Measurements from ENCODE around the gene EPSTI1.
A peak's percentile ranks its signal among the peaks of the same experiment; 100 is the strongest.

Gene EPSTI1

DNA sequence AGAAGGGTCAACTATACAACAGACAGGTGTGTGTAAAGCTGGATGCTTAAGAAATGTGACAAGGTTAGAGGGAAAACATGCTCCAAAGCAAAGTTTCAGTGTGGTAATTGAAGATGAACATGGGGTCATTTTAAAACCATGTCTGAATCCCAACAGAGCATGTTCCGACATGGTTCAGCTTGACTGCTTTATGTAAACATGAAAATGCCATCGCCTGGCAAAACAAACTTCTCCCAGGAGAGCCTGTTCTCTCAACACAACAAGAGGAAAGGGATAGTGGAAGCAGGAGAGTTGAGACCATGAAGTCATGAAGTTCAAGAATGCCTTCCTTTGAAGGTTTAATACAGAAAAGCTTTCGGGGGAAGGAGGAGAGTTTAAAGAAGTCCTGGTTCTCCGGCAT lies 85.8 kb downstream of the EPSTI1 start:
- DNase-seq (ENCODE audit: extremely low spot score, insufficient read length, low read depth) (no peak), FAIRE-seq (no peak)

- FAIRE-seq (no peak), DNase-seq (ENCODE audit: extremely low spot score, insufficient read length, low read depth) (no peak)
Observed at GRCh38 chr13:42905579-42905978, 86.5 kb downstream of the EPSTI1 start.

GRCh38 chr13:42899266-42899665 lies 92.8 kb downstream of the EPSTI1 start:
- FAIRE-seq = peak; percentile 54
- no peak for DNase-seq (ENCODE audit: extremely low spot score, insufficient read length, low read depth)

DNA sequence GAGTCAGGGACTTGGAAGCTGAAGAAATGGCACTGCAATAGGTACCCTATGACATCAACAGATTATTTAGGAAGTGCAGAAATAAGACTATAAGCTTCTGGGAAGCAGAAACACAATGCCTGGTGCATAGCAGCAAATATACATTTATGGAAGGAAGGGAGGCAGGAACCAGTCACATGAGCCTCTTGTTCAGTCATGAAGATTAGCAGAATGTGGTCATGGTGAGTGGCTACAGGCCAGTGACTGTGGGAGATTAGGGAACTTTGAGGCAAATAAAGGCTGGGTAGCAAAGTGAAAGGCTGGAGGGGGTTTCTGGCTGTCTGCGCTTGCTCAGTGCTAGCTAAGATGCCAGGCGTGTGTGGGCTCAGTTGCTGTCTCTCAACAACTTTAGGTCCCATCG lies 96.3 kb downstream of the EPSTI1 start:
- FAIRE-seq = no peak
- DNase-seq (ENCODE audit: extremely low spot score, insufficient read length, low read depth) = no peak

GRCh38 chr13:42894765-42895243 lies 97.2 kb downstream of the EPSTI1 start:
- DNase-seq (ENCODE audit: extremely low spot score, insufficient read length, low read depth) (no peak), FAIRE-seq (no peak)

- no peak for FAIRE-seq
- no peak for DNase-seq (ENCODE audit: extremely low spot score, insufficient read length, low read depth)
Observed at GRCh38 chr13:42893214-42893671, 98.8 kb downstream of the EPSTI1 start.

GRCh38 chr13:42892760-42893159 lies 99.3 kb downstream of the EPSTI1 start:
- DNase-seq (ENCODE audit: extremely low spot score, insufficient read length, low read depth) (no peak), FAIRE-seq (no peak)

DNA sequence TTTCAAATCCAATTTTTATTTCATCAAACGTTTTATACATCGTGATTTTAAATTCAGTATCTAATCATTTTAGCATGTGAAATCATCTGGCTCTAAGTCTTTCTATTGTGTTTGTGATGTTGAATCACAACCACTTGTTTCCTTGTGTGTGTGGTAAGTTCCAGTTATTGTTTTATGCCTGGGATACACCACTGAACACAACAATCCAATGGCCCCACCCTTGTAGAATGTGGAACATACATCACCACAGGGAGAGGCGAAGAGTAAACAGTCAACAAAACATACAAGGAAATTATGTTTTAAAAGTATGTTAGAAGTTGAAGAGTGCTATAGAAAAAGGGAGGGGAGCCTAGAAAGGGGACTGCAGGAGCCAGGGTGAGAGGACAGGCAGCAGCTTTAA lies 100.5 kb downstream of the EPSTI1 start:
- FAIRE-seq (no peak), DNase-seq (ENCODE audit: extremely low spot score, insufficient read length, low read depth) (no peak)

GRCh38 chr13:42885325-42885724 lies 106.7 kb downstream of the EPSTI1 start:
- FAIRE-seq (no peak), DNase-seq (ENCODE audit: extremely low spot score, insufficient read length, low read depth) (no peak)

DNA sequence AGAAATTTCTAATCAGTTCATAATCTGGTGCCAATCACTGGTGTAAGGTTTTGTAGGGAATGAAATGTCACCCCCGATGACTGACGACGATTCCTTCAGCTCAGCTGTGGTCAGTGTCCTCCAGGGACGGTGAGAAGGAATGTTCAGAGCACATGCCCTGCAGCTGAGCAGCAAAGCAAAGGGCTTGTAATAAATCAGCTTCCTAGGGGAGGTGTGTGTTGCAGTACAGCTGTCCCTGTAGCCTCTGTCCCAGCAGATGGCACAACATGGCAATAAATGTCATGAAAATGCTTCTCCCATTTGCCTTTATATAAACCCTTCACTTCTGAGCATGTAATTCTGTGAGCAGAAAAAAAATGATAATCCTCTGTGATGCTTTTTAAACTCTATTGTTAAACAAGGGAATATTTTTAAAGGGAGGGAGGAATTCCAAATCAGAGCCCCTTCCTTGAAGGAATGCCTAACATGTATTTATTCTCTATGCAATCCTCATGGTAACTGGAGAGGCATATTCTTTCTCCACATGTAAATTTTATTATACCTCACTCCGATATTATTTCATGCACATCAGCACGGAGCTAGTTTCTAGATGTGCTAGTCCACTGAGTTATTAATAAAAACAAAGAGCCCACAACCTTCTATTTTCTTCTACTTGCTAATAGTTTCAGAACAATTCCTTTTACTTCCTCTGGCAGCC lies 108.1 kb downstream of the EPSTI1 start:
- no peak for FAIRE-seq
- DNase-seq (ENCODE audit: extremely low spot score, insufficient read length, low read depth) = no peak

DNA sequence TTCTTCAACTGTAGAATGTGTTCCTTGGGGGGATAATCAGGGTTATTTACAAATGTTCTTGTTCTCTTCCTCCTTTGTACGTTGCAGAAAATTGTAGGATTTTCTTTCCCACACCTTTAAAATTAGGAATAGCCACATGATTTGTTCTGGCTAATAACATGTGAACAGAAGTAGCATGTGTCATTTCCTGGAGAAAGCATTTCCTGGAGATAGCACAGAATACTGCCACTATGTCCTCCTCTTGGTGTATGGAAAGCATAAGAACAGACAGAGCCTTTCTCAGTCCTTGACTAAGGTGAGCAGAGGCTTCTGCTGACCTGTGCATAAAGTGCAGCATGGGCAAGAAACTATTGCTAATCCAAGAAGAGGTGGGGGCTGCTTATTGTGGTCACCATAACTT lies 108.9 kb downstream of the EPSTI1 start:
- FAIRE-seq (no peak), DNase-seq (ENCODE audit: extremely low spot score, insufficient read length, low read depth) (no peak)

DNA sequence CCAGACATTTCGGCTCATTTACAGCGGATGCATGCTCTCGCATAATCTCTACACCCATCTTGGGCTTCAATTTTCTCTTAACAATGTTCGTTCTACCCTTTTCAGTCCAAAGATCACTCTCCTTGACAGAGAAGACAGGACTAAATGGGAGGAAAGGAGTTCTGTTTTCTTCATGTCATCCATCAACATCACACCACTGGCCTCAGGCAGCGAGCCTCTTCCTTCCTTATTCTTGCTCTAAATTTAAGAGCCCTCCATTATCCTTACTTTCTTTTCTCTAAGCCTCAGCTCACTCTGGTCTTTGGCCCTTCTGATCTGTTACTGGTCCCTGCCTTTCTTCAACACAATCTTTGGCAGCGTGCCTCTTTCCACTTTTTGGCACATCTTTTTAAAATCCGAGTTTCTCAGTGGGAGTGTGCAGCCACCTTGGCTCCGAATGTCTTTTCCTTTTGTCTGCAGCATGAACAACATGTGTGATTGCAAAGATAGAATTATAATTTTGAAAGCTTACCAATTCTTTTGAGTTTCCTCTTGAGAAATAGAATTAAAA lies 111.9 kb downstream of the EPSTI1 start:
- DNase-seq (ENCODE audit: extremely low spot score, insufficient read length, low read depth) = no peak
- FAIRE-seq = no peak

DNA sequence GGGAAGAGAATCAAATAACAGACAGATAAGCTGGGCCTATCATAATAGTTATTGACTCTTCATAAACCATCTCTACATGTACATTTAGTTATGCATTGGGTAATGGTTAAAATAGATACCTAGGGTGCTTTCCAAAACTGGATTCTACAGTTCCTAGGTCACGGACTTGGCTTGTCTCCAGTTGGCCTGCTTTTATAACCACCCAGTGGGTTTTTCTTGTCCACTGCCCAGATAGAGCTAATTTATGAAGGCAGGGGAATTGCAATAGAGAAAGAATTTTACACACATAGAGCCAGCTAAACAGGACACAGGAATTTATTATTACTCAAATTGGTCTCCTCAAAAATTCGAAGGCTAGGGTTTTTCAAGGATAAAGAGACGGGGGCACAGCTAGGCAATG lies 113.3 kb downstream of the EPSTI1 start:
- FAIRE-seq = no peak
- DNase-seq (ENCODE audit: extremely low spot score, insufficient read length, low read depth) = no peak

GRCh38 chr13:42876887-42877545 lies 115.0 kb downstream of the EPSTI1 start:
- DNase-seq (ENCODE audit: extremely low spot score, insufficient read length, low read depth) (no peak), FAIRE-seq (peak; percentile 24)

- peak; percentile 44 for DNase-seq (ENCODE audit: extremely low spot score, insufficient read length, low read depth)
- FAIRE-seq = peak; percentile 91
Observed at GRCh38 chr13:42876270-42876714, 115.7 kb downstream of the EPSTI1 start.

DNA sequence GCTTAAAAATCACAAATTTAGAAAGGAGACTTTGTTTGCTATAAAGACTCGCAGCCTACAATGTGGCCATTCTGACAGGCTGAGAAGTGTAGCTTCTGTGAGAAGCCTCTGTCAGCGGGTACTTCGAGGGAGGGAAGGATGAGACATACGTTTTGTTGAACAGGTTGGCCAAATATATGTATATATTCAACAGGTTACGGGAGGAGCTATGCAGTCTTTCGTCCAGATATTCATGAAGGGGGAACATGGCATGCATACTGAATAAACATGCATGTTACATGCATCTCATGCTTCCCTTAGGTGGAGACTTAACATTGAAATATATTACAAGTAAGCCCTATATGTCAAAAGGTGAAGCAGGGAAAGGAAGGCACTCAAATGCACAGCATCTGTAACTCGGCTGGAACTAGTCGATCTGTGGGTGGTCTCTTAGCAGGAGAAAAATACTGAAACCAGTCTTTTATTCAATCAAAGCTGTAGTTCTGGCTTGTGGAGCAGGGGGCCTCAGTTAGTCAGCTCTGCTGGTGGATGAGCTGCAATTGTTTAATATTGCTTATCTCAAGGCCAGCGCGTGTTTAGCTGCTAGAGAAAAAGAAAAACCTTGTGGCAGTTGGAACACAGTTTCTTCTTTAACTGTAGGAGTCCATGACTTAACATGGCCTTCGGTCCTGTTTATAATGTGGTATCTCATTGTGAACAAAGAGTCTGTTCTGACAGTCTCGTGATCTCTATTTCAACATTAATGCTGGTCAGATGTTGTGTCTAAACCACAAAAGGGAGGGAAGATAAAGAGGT lies 116.4 kb downstream of the EPSTI1 start:
- no peak for DNase-seq (ENCODE audit: extremely low spot score, insufficient read length, low read depth)
- FAIRE-seq = peak; percentile 9

GRCh38 chr13:42874221-42874620 lies 117.8 kb downstream of the EPSTI1 start:
- DNase-seq (ENCODE audit: extremely low spot score, insufficient read length, low read depth) (no peak), FAIRE-seq (no peak)

GRCh38 chr13:42873081-42873480 lies 119.0 kb downstream of the EPSTI1 start:
- FAIRE-seq = no peak

DNA sequence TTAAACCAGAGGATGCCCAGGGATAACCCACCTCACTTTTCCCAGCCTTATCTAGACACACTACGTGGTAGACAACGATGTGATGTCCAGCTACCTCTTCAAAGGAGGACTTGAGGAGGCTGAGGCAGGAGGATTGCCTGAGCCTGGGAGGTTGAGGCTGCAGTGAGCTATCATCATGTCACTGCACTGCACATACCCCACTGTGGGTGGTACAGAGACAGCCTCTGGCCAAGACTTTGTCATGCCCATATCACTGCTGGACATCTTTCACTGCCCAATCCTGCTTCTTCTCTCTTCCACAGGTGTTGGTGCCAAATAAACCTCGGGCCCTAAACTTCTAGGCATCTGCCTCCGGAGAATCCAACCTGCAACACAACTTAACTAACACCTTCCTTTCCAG lies 124.8 kb downstream of the EPSTI1 start:
- FAIRE-seq (no peak), DNase-seq (ENCODE audit: extremely low spot score, insufficient read length, low read depth) (no peak)

More at GRCh38 chr13:42873081-42873480, 119.0 kb downstream of the EPSTI1 start:
- DNase-seq (ENCODE audit: extremely low spot score, insufficient read length, low read depth) = no peak

- FAIRE-seq = no peak
- DNase-seq (ENCODE audit: extremely low spot score, insufficient read length, low read depth) = no peak
Observed at GRCh38 chr13:42865768-42866102, 126.3 kb downstream of the EPSTI1 start.

All from GM18507 (cell line).